Measurements from ENCODE around the gene ARID2. TPM values are rescaled to one million over a fixed set of nuclear protein-coding genes. Genes with fewer than 3 reads are reported as not detected.

Gene ARID2
- total and polyA plus RNA-seq, 9 of the 15 experiments (the other 6 are each of a cell fraction or from before 2014, with no cell fraction given): 13.4 to 41.6 (median 29.4) TPM

DNA sequence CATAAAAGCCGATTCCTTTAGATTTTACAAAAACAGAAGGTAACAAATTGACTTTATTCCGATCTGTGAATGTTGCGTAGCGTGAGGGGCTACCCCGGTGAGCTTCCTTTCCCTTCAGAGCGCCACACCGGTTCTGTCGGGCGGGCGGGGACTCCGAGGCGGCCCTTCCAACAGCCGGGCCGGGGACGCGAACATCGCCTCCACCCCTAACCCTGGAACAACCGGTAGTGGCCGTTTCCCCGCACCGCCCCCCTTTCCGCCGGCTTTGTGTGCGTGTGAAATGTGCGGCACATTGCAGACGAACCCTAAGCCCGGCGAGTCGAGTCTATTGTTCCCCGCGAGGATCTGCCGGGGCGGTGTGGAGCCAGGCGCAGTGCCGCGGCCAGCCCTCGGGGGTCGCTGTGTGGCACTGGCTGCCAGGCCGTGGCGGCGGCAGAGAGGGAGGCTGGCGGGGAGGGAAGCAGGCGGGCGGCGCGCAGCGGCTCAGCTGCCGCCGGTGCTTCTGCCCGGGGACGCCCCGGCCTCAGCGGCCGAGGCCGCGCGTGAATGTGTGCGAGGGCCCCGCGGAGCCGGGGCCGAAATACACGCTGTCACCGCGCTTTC is 775 bp upstream of the ARID2 start (continued):
- TF ChIP-seq, protein P1, sequence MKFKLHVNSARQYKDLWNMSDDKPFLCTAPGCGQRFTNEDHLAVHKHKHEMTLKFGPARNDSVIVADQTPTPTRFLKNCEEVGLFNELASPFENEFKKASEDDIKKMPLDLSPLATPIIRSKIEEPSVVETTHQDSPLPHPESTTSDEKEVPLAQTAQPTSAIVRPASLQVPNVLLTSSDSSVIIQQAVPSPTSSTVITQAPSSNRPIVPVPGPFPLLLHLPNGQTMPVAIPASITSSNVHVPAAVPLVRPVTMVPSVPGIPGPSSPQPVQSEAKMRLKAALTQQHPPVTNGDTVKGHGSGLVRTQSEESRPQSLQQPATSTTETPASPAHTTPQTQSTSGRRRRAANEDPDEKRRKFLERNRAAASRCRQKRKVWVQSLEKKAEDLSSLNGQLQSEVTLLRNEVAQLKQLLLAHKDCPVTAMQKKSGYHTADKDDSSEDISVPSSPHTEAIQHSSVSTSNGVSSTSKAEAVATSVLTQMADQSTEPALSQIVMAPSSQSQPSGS (CRISPR knock-in tag; IDR thresholded peaks at IDR 0.05): no peak
- TF ChIP-seq ZNF77 (CRISPR knock-in tag; IDR thresholded peaks at IDR 0.05): no peak
- TF ChIP-seq FOXJ2 (tag; IDR thresholded peaks at IDR 0.05): no peak
- peak; percentile 84 for TF ChIP-seq NEUROD1 (IDR thresholded peaks at IDR 0.05; ENCODE audit: borderline replicate concordance, low read depth, low read length, partially characterized antibody)
- TF ChIP-seq, protein P2, sequence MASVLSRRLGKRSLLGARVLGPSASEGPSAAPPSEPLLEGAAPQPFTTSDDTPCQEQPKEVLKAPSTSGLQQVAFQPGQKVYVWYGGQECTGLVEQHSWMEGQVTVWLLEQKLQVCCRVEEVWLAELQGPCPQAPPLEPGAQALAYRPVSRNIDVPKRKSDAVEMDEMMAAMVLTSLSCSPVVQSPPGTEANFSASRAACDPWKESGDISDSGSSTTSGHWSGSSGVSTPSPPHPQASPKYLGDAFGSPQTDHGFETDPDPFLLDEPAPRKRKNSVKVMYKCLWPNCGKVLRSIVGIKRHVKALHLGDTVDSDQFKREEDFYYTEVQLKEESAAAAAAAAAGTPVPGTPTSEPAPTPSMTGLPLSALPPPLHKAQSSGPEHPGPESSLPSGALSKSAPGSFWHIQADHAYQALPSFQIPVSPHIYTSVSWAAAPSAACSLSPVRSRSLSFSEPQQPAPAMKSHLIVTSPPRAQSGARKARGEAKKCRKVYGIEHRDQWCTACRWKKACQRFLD (CRISPR knock-in tag; IDR thresholded peaks at IDR 0.05): peak; percentile 90
- TF ChIP-seq NR1H2 (CRISPR knock-in tag; IDR thresholded peaks at IDR 0.05): peak; percentile 84; the same call in 1 of the 2 replicates
- TF ChIP-seq, protein P3, sequence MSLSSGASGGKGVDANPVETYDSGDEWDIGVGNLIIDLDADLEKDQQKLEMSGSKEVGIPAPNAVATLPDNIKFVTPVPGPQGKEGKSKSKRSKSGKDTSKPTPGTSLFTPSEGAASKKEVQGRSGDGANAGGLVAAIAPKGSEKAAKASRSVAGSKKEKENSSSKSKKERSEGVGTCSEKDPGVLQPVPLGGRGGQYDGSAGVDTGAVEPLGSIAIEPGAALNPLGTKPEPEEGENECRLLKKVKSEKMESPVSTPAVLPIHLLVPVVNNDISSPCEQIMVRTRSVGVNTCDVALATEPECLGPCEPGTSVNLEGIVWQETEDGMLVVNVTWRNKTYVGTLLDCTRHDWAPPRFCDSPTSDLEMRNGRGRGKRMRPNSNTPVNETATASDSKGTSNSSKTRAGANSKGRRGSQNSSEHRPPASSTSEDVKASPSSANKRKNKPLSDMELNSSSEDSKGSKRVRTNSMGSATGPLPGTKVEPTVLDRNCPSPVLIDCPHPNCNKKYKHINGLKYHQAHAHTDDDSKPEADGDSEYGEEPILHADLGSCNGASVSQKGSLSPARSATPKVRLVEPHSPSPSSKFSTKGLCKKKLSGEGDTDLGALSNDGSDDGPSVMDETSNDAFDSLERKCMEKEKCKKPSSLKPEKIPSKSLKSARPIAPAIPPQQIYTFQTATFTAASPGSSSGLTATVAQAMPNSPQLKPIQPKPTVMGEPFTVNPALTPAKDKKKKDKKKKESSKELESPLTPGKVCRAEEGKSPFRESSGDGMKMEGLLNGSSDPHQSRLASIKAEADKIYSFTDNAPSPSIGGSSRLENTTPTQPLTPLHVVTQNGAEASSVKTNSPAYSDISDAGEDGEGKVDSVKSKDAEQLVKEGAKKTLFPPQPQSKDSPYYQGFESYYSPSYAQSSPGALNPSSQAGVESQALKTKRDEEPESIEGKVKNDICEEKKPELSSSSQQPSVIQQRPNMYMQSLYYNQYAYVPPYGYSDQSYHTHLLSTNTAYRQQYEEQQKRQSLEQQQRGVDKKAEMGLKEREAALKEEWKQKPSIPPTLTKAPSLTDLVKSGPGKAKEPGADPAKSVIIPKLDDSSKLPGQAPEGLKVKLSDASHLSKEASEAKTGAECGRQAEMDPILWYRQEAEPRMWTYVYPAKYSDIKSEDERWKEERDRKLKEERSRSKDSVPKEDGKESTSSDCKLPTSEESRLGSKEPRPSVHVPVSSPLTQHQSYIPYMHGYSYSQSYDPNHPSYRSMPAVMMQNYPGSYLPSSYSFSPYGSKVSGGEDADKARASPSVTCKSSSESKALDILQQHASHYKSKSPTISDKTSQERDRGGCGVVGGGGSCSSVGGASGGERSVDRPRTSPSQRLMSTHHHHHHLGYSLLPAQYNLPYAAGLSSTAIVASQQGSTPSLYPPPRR (CRISPR knock-in tag; IDR thresholded peaks at IDR 0.05; ENCODE audit: borderline replicate concordance): no peak; the same call in 1 of the 2 replicates
- TF ChIP-seq EWSR1 (IDR thresholded peaks at IDR 0.05; ENCODE audit: borderline replicate concordance, low read depth, partially characterized antibody): no peak
- peak; percentile 68; the same call in 1 of the 2 replicates for TF ChIP-seq ZNF436 (CRISPR knock-in tag; IDR thresholded peaks at IDR 0.05)
- TF ChIP-seq, protein P4, sequence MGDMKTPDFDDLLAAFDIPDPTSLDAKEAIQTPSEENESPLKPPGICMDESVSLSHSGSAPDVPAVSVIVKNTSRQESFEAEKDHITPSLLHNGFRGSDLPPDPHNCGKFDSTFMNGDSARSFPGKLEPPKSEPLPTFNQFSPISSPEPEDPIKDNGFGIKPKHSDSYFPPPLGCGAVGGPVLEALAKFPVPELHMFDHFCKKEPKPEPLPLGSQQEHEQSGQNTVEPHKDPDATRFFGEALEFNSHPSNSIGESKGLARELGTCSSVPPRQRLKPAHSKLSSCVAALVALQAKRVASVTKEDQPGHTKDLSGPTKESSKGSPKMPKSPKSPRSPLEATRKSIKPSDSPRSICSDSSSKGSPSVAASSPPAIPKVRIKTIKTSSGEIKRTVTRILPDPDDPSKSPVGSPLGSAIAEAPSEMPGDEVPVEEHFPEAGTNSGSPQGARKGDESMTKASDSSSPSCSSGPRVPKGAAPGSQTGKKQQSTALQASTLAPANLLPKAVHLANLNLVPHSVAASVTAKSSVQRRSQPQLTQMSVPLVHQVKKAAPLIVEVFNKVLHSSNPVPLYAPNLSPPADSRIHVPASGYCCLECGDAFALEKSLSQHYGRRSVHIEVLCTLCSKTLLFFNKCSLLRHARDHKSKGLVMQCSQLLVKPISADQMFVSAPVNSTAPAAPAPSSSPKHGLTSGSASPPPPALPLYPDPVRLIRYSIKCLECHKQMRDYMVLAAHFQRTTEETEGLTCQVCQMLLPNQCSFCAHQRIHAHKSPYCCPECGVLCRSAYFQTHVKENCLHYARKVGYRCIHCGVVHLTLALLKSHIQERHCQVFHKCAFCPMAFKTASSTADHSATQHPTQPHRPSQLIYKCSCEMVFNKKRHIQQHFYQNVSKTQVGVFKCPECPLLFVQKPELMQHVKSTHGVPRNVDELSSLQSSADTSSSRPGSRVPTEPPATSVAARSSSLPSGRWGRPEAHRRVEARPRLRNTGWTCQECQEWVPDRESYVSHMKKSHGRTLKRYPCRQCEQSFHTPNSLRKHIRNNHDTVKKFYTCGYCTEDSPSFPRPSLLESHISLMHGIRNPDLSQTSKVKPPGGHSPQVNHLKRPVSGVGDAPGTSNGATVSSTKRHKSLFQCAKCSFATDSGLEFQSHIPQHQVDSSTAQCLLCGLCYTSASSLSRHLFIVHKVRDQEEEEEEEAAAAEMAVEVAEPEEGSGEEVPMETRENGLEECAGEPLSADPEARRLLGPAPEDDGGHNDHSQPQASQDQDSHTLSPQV (IDR thresholded peaks at IDR 0.05): peak; percentile 50; the same call in 1 of the 2 replicates
- TF ChIP-seq, protein P5, sequence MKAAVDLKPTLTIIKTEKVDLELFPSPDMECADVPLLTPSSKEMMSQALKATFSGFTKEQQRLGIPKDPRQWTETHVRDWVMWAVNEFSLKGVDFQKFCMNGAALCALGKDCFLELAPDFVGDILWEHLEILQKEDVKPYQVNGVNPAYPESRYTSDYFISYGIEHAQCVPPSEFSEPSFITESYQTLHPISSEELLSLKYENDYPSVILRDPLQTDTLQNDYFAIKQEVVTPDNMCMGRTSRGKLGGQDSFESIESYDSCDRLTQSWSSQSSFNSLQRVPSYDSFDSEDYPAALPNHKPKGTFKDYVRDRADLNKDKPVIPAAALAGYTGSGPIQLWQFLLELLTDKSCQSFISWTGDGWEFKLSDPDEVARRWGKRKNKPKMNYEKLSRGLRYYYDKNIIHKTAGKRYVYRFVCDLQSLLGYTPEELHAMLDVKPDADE (conservative IDR thresholded peaks at IDR 0.05; ENCODE audit: control insufficient read depth, low read depth, low read length): 0 out of 2 replicates have a peak, but pooled peaks have one; percentile 43
- TF ChIP-seq POLR2B (IDR thresholded peaks at IDR 0.05; ENCODE audit: low read depth, partially characterized antibody): peak; percentile 95
- TF ChIP-seq SMAD1 (IDR thresholded peaks at IDR 0.05; ENCODE audit: low read depth, low read length, partially characterized antibody): peak; percentile 66
